H1 (cell line): ENCODE data around the gene MEGF11. TPM values are rescaled to one million over a fixed set of nuclear protein-coding genes. Genes with fewer than 3 reads are reported as not detected.

ENCODE experiments used
- CTCF ChIA-PET: fragments of 300-600 bp; sonication (Branson Sonifier 250); formaldehyde crosslinking; loops from one replicate; lab custom pipeline; 2021; ENCODE audit not compliant: partially characterized antibody; lab: Charles Lee
- POLR2A ChIA-PET: fragments of 300-600 bp; sonication (Branson Sonifier 250); formaldehyde crosslinking; loops from one replicate; lab custom pipeline; 2021; ENCODE audit warnings: inconsistent platforms; ENCODE audit not compliant: partially characterized antibody; lab: Charles Lee
- DNase-seq, 2 experiments: peaks; one replicate each; pipeline versions ENCODE4 v3.0.0 to v3.0.0-alpha.2; 2010 to 2022; ENCODE audit warnings: low spot score in 2 of 2, low read depth in 1 of 2, mixed read lengths in 1 of 2
- FAIRE-seq: peaks from 2 replicates; lab custom pipeline; 2011; peaks lifted over from hg19 to GRCh38; lab: Jason Lieb, UNC
- H2AFZ ChIP-seq: 2 replicates; pipeline ENCODE4 v1.8.1; 2012; ENCODE audit warnings: low read length, inconsistent platforms
- H2AK5ac ChIP-seq: 2 replicates; pipeline ENCODE4 v1.6.1; 2013; ENCODE audit warnings: low read depth, low read length
- H2BK120ac ChIP-seq: replicated peaks from 2 replicates; pipeline ENCODE3; 2013; ENCODE audit warnings: low read depth, low read length, inconsistent platforms
- H2BK12ac ChIP-seq: 2 replicates; pipeline ENCODE4 v1.6.1; 2013; ENCODE audit warnings: low read depth, low read length
- H2BK15ac ChIP-seq: 2 replicates; pipeline ENCODE4 v1.6.1; 2013; ENCODE audit warnings: low read length
- H2BK20ac ChIP-seq: 2 replicates; pipeline ENCODE4 v1.6.1; 2013; ENCODE audit warnings: low read length
- H2BK5ac ChIP-seq: 2 replicates; pipeline ENCODE4 v1.6.1; 2013; ENCODE audit warnings: low read depth, low read length
- H3K14ac ChIP-seq: 2 replicates; pipeline ENCODE4 v1.6.1; 2013; ENCODE audit warnings: inconsistent platforms; ENCODE audit not compliant: insufficient read length
- H3K18ac ChIP-seq: 2 replicates; pipeline ENCODE4 v1.6.1; 2013; ENCODE audit warnings: low read length; ENCODE audit errors: extremely low read depth
- H3K23ac ChIP-seq: 2 replicates; pipeline ENCODE4 v1.6.1; 2013; ENCODE audit warnings: inconsistent platforms; ENCODE audit not compliant: insufficient read length
- H3K23me2 ChIP-seq: 2 replicates; pipeline ENCODE4 v1.6.1; 2013; ENCODE audit warnings: low read depth, low read length
- H3K27ac ChIP-seq: 2 replicates; pipeline ENCODE4 v1.6.1; 2011; ENCODE audit warnings: low read depth, low read length, inconsistent platforms
- H3K27me3 ChIP-seq, 4 experiments: replicated peaks in 1 of 4; 1 replicate in 1 of 4; 2 replicates in 3 of 4; pipeline versions ENCODE4 v1.6.1 to v1.8.1; 2011 to 2013; ENCODE audit warnings: low read length in 3 of 4, mild to moderate bottlenecking in 3 of 4, inconsistent platforms in 2 of 4, mixed read lengths in 2 of 4, moderate library complexity in 1 of 4; ENCODE audit not compliant: control insufficient read depth in 3 of 4, insufficient read depth in 3 of 4; ENCODE audit errors: extremely low read depth in 1 of 4
- H3K36me3 ChIP-seq, 4 experiments: 2 replicates each; pipeline versions ENCODE4 v1.6.1 to v1.8.1; 2011 to 2013; ENCODE audit warnings: mild to moderate bottlenecking in 4 of 4, low read length in 3 of 4, moderate library complexity in 2 of 4, control low read depth in 1 of 4, inconsistent platforms in 1 of 4; ENCODE audit not compliant: insufficient read depth in 4 of 4, control insufficient read depth in 2 of 4
- H3K4ac ChIP-seq: replicated peaks from 2 replicates; pipeline ENCODE3; 2013; ENCODE audit warnings: low read length, low read depth, mixed read lengths, inconsistent platforms; ENCODE audit not compliant: insufficient read length
- H3K4me1 ChIP-seq, 4 experiments: replicated peaks in 1 of 4; 1 replicate in 1 of 4; 2 replicates in 3 of 4; pipeline versions ENCODE4 v1.6.1 to v1.8.1; 2011 to 2013; ENCODE audit warnings: low read length in 3 of 4, inconsistent platforms in 2 of 4, mixed read lengths in 1 of 4; ENCODE audit not compliant: insufficient read depth in 4 of 4, control insufficient read depth in 3 of 4
- H3K4me2 ChIP-seq, 2 experiments: 2 replicates each; pipeline versions ENCODE4 v1.6.1 to v1.8.1; 2011 to 2013; ENCODE audit warnings: low read depth in 2 of 2, low read length in 2 of 2, control low read depth in 1 of 2, inconsistent platforms in 1 of 2, mild to moderate bottlenecking in 1 of 2; ENCODE audit not compliant: insufficient read depth in 1 of 2
- H3K4me3 ChIP-seq, 4 experiments: fragments of 200-600, 300-600 bp in 1 of 4; sonication (generic), shearing (Covaris generic), sonication (Bioruptor Twin) in 1 of 4; 2 replicates each; pipeline versions ENCODE4 v1.5.1 to v1.8.1; 2011 to 2016; ENCODE audit warnings: low read length in 4 of 4, low read depth in 3 of 4, control low read depth in 2 of 4, inconsistent platforms in 2 of 4, mild to moderate bottlenecking in 2 of 4, mixed read lengths in 1 of 4, moderate library complexity in 1 of 4; ENCODE audit not compliant: insufficient read depth in 2 of 4; ENCODE audit errors: extremely low read depth in 1 of 4
- H3K56ac ChIP-seq: replicated peaks from 2 replicates; pipeline ENCODE3; 2013; ENCODE audit warnings: low read depth, mild to moderate bottlenecking, mixed read lengths, low read length, inconsistent platforms; ENCODE audit not compliant: insufficient read length
- H3K79me1 ChIP-seq: 2 replicates; pipeline ENCODE4 v1.6.1; 2013; ENCODE audit warnings: low read depth, low read length, control low read depth
- H3K79me2 ChIP-seq, 2 experiments: 2 replicates each; pipeline versions ENCODE4 v1.6.1 to v1.8.1; 2012 to 2013; ENCODE audit warnings: low read length in 2 of 2, mild to moderate bottlenecking in 2 of 2, inconsistent platforms in 1 of 2; ENCODE audit not compliant: insufficient read depth in 2 of 2, control insufficient read depth in 1 of 2
- H3K9ac ChIP-seq, 4 experiments: replicated peaks in 1 of 4; 1 replicate in 1 of 4; 2 replicates in 3 of 4; pipeline versions ENCODE4 v1.6.1 to v1.8.1; 2011 to 2013; ENCODE audit warnings: low read depth in 3 of 4, low read length in 3 of 4, control low read depth in 2 of 4, mild to moderate bottlenecking in 2 of 4, moderate library complexity in 2 of 4, inconsistent platforms in 1 of 4; ENCODE audit errors: extremely low read depth in 1 of 4
- H3K9me3 ChIP-seq, 2 experiments: 2 replicates each; pipeline versions ENCODE4 v1.6.1 to v1.8.1; 2012 to 2013; ENCODE audit warnings: mild to moderate bottlenecking in 2 of 2, moderate library complexity in 2 of 2, control low read depth in 1 of 2, inconsistent platforms in 1 of 2, low read depth in 1 of 2, low read length in 1 of 2, mixed read lengths in 1 of 2; ENCODE audit not compliant: insufficient read depth in 2 of 2
- H4K20me1 ChIP-seq, 2 experiments: replicated peaks in 1 of 2; 2 replicates each; pipeline versions ENCODE3 to v1.8.1; 2011 to 2013; ENCODE audit warnings: inconsistent platforms in 2 of 2, low read length in 2 of 2, mild to moderate bottlenecking in 1 of 2; ENCODE audit not compliant: insufficient read depth in 2 of 2, control insufficient read depth in 1 of 2
- H4K5ac ChIP-seq: 2 replicates; pipeline ENCODE4 v1.6.1; 2013; ENCODE audit warnings: low read length, low read depth, mixed read lengths, inconsistent platforms; ENCODE audit not compliant: insufficient read length
- H4K8ac ChIP-seq: 2 replicates; pipeline ENCODE4 v1.8.0; 2013; ENCODE audit warnings: mild to moderate bottlenecking, moderate library complexity, low read length, inconsistent platforms; ENCODE audit not compliant: insufficient read depth; ENCODE audit errors: extremely low read depth
- H4K91ac ChIP-seq: replicated peaks from 2 replicates; pipeline ENCODE3; 2013; ENCODE audit warnings: low read length, mixed read lengths, inconsistent platforms; ENCODE audit not compliant: insufficient read length
- RAD21 ChIP-seq, 2 experiments: IDR thresholded peaks in 1 of 2; conservative IDR thresholded peaks in 1 of 2; 2 replicates each; pipeline ENCODE4 v1.6.1; 2011; ENCODE audit warnings: low read depth in 2 of 2, low read length in 2 of 2, improper control_type of control experiment in 1 of 2, inconsistent platforms in 1 of 2, mild to moderate bottlenecking in 1 of 2, moderate library complexity in 1 of 2
- SP4 ChIP-seq: IDR thresholded peaks from 2 replicates; pipeline ENCODE4 v1.6.1; 2012; ENCODE audit warnings: low read length, inconsistent platforms
- WGBS, 2 experiments: shearing (Covaris generic) in 1 of 2; methylation state at CpG; one replicate each; pipeline versions ENCODE4 v1.1.6 to v1.1.7; 2013 to 2015; ENCODE audit warnings: low lambda C conversion rate in 2 of 2, mixed read lengths in 2 of 2, inconsistent platforms in 1 of 2, low coverage in 1 of 2, missing lambda C conversion rate in 1 of 2; ENCODE audit not compliant: insufficient replicate concordance in 2 of 2, insufficient coverage in 1 of 2, insufficient read length in 1 of 2; ENCODE audit errors: extremely low coverage in 1 of 2, missing lambda C conversion rate in 1 of 2; 5-methylcytosine and 5-hydroxymethylcytosine counted together
- polyA plus RNA-seq, 7 experiments: library from polyadenylated mRNA; depleted of rRNA in 3 of 7; stranded (reverse) in 5 of 7; unstranded in 2 of 7; fragments of >200 nt in 5 of 7; fragments of 200-250 nt in 2 of 7; gene quantifications; 1 replicate in 5 of 7; 2 replicates in 1 of 7; 4 replicates in 1 of 7; pipeline versions ENCODE4 v1.2.1 to v1.2.3, GENCODE V29; 2011 to 2013; ENCODE audit warnings: missing spikeins in 2 of 7, mixed read lengths in 2 of 7
- total RNA-seq: library from RNA; stranded (reverse); fragmentation: NEBNext Ultra II Directional; extraction: Animal tissue kit (Norgen Biotek cat#: 25700); gene quantifications from 2 replicates; pipeline ENCODE4 v1.2.1, GENCODE V29; 2021

Gene MEGF11
- total and polyA plus RNA-seq, 2 of the 8 experiments (the other 6 are each of a cell fraction or from before 2014, with no cell fraction given) = 4.4 to 4.8 TPM

DNA sequence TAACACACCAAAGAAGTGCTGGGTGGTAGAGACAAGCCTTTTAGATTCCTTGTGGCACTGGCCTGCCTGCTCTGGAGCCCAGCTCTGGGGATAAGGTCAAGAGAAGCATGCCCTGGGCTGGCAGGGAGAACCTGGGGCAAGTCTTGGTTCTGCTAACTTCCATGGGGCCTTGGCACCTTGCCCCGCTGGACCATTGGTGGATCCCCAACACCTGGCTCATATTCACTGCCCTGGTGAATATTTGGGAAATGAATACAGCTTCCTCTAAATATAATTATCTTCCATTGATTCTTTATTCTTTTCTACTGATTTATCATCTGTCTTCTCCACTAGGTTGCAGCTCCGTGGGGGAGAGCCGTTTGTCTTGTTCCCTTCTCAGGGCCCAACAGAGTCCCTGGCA, 294.7 kb downstream of the MEGF11 start:
- POLR2A ChIA-PET = interaction anchor here (1.0 to 1.5 kb wide), 3 partner anchors 9 to 35 kb away, joined by 3 to 5 read pairs (median 3); no protein-coding TSS in a partner anchor
- WGBS, 2 experiments = 81% methylated on average over 3 of the region's 3 CpGs; no CpG with 5 or more reads in 1 of the 2 experiments
- H3K9me3 ChIP-seq = no peaks in the 10 kb centered on the region
- TF ChIP-seq RAD21 (IDR thresholded peaks at IDR 0.05 in 1 of 2, conservative IDR thresholded peaks at IDR 0.05 in 1 of 2; ENCODE audit: low read depth in 2 of 2, low read length in 2 of 2) (no peak), SP4 (no peak)

More for the DNA sequence above, 294.7 kb downstream of the MEGF11 start:
- Histone ChIP-seq H4K91ac (no peak overlapping the region), H2BK120ac (no peak overlapping the region), H3K18ac (no peak overlapping the region), H3K14ac (no peak overlapping the region), H4K20me1 (no peaks in the 10 kb centered on the region), H2AK5ac (no peak overlapping the region), H2AFZ (no peak overlapping the region), H3K27ac (no peak overlapping the region), H2BK15ac (0 out of 2 replicates have a peak overlapping the region, but pooled peaks have one; percentile 10), H3K9ac (no peak overlapping the region), H3K4me2 (no peak overlapping the region), H2BK12ac (no peak overlapping the region), H2BK20ac (no peak overlapping the region), H3K4me1 (peaks cover 0 to 13% (median 5%) of the 10 kb centered on the region in 4 experiments; a peak in 4 of 7 replicates), H3K23ac (no peak overlapping the region), H4K5ac (no peak overlapping the region), H3K23me2 (no peaks in the 10 kb centered on the region), H4K8ac (no peak overlapping the region), H3K4me3 (no peak overlapping the region), H2BK5ac (no peak overlapping the region), H3K4ac (no peak overlapping the region), H3K56ac (no peak overlapping the region), H3K79me2 (no peaks in the 10 kb centered on the region), H3K79me1 (no peaks in the 10 kb centered on the region), H3K36me3 (no peaks in the 10 kb centered on the region), H3K27me3 (peaks cover 0 to 3% (median 0%) of the 10 kb centered on the region in 4 experiments; a peak in 1 of 7 replicates)
- FAIRE-seq (no peak), DNase-seq (no peak)
- CTCF ChIA-PET = interaction anchor here (0.6 to 2.9 kb wide), 7 partner anchors 8 to 94 kb away, joined by 3 to 18 read pairs (median 4); no protein-coding TSS in a partner anchor
